Sciatic nerve (tissue), 2 donors: ENCODE measurements around the gene PPIE. TPM values are rescaled to one million over a fixed set of nuclear protein-coding genes. Genes with fewer than 3 reads are reported as not detected.
A peak's percentile ranks its signal among the peaks of the same experiment; 100 is the strongest.

Experiments
- ATAC-seq: fragments of 200-7000 bp; cut with Tn5 transposase; one replicate; pipeline ENCODE4 v1.9.1; 2020; ENCODE audit warnings: mild to moderate bottlenecking, moderate library complexity
- DNase-seq: peaks from one replicate; pipeline ENCODE4 v3.0.0-alpha.2; 2020; ENCODE audit warnings: low spot score
- intact Hi-C: fragments of 100-400 bp; cut with DNase I; formaldehyde crosslinking; loops from one replicate; pipeline ENCODE4 v1.14.2; 2022
- total RNA-seq: library from RNA; stranded (reverse); fragmentation: NEBNext Ultra II Directional; extraction: Animal tissue kit (Norgen Biotek cat#: 25700); gene quantifications from one replicate; pipeline ENCODE4 v1.2.1, GENCODE V29; 2021
- donor health status: DM: no; HTN: no; CAD: no.
- donor health status: DM: no; HTN: no; CAD: no.

The PPIE gene
- total RNA-seq, result 41.5 TPM

GRCh38 chr1:39738622-39739366 lies at the start of gene PPIE:
Gene PPIE, plus strand, starts transcription at chr1:39738882. Its CDS starts 19 bp downstream, at chr1:39738901.
- DNase-seq (peak; percentile 97), ATAC-seq (peak; percentile 99)
- intact Hi-C loops, result no loop called here

- DNase-seq, result no peak
- intact Hi-C loops, result no loop called here
- no peak for ATAC-seq
Measured at GRCh38 chr1:39689214-39689613, 49.5 kb upstream of the PPIE start.

DNA sequence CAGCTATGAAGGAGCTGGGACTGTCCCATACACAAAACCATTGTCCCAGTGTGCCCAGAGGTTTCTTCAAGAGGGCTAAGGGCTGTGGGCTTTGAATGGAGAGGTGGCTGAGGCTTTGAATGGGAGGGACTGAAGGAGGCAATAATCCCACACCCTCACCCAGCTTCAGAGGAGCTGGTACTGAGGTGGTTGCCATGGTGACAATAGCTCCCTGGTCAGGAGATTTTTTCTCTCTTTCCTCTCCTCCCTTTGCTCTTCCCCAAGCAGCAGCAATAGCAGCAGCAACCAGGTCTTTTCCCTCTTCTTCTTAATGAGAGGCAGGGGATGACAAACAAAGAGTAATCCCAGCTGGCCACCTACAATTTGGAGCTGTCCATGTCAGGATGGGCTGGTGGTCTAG lies 49.0 kb upstream of the PPIE start:
- intact Hi-C loops, result no loop called here
- DNase-seq, result no peak
- ATAC-seq, result no peak

GRCh38 chr1:39690225-39690624 lies 48.5 kb upstream of the PPIE start:
- ATAC-seq (no peak), DNase-seq (no peak)
- intact Hi-C loops, result no loop called here

DNA sequence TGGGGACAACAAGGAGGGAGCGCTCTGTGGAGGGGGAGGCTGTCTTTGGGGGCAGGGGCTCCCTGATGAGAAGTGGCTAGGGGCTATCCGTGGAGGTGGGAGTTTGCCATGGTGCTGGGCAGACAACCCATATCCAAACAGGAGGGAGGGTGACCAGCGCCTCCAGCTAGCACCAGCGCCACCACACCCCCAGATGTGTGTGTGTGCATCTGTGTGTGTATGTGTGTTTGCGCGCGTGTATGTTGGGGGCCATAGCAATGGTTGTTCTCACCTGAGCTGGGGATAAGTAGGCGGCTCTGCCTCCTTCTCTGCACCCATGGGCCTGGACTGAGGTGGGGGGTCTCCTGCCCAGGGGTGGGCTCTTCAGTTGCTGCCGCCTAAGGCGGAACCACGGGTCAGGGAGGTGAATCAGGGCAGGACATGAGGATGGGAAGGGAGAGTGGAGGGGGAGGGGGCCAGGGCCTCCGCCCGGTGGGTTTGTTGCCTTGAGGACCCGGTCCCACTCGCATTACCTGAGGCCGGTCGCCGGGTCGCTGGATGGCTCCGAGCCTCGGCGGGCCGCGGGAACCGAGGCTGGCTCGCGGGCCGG lies 47.8 kb upstream of the PPIE start:
- ATAC-seq, result no peak
- intact Hi-C loops, result no loop called here
- no peak for DNase-seq

DNA sequence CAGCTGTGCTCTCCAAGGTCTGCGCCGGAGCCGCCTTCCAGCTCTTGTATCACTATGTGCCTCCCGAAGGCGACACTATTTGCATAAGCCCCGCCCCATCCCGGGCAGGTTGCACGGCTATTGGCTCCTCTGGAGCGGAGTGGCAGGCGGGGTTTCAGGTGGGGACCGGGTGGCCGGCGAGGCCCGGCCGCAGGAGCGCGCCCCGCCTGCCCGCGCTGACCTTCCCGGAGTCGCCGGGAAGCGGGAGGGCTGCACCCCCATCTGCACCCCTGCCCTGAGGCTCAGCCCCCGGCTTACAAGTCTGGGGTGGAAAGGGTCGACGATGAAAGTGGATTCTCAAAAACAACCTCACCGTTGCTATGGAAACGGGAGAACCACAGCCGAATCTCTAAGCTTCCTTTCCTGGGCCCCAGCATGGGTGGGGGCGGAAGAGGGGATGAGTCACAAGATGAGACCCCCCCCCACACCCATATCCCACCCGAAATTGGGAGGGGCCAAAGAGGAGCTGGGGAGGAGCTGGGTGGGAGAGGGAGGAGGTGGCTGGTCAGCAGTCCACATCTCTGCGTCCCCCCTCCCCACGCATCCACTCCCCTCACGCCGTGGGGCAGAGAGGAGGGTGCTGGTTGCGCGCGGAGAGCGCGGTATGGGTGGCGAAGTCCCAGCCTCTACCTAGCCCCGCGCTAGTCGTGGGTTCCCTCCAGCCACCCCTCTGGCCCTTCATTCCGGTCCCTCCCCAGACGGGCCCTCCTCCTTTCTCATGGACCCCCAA lies 47.1 kb upstream of the PPIE start, which contains the start of gene HPCAL4:
Gene HPCAL4, minus strand, starts transcription at position 51 of the 769 bp plus-strand sequence. CDS start 6,830 bp downstream, outside the sequence.
- ATAC-seq, result peak; percentile 89
- intact Hi-C loops, result no loop called here

DNA sequence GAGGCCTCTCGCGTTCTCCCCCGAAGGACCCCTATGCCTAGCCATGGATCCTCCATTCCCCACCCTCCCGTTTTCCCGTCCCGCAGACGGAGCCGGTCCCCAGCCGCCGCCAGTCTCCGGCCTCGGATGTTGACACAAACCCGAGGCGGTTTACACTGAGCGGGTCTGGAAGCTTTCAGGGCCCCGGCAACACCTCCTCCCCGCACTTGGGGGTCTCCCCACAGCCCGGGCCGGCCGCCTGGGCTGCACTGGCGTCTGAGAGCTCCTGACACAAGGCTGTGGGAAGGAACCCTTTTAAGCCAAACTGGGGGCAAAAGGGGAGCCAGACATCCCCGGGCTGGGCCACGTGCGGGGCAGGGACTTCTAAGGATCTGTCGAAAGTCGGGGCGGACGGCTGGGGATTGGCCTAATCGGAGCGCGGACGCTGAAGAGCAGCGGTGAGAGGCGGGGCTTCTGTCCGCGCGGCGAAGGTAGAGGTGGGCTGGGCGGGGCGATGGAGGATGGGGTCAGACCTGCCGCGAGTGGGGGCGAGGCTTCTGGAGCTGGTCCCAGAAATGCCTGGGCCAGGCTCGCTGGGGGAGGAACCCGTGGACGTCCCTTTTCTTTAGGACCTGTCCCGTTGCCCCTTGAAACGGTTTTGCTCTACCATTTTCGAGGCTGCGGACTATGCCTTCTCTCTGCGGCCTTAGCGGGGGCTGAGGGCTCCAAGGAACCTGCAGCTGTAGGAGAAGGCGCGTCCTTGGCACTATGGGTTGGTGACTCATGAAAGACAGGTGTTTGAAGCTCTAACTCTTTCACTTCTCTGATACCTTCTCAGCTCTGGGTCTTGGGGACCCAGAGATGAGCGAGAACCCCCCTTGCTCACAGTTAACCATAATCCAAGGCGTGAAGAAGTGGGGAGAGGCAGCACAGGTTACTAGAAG lies 46.3 kb upstream of the PPIE start:
- peak; percentile 30 for ATAC-seq
- intact Hi-C loops, result no loop called here
- no peak for DNase-seq

More for the DNA sequence above, 47.1 kb upstream of the PPIE start, which contains the start of gene HPCAL4:
- peak; percentile 84 for DNase-seq

DNA sequence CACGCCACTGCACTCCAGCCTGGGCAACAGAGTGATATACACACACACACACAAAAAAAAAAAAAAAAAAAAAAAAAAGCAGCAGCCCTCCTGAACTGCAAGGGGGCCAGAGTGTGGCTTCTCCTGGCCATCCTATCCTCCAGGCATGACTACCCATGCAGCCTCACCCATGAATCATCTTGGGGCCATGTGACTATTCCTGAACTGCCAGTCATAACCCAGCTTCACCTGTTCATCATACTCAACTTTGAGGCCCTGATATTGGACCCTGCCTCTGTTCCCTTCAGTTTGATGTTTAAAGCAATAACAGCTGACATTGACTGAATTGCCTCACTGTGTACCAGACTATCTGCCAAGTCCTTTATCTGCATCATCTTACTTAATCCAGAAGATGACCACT lies 44.7 kb upstream of the PPIE start:
- DNase-seq (no peak), ATAC-seq (no peak)
- intact Hi-C loops, result no loop called here

- DNase-seq (no peak), ATAC-seq (no peak)
- intact Hi-C loops, result no loop called here
Measured at GRCh38 chr1:39695016-39695415, 43.7 kb upstream of the PPIE start.

DNA sequence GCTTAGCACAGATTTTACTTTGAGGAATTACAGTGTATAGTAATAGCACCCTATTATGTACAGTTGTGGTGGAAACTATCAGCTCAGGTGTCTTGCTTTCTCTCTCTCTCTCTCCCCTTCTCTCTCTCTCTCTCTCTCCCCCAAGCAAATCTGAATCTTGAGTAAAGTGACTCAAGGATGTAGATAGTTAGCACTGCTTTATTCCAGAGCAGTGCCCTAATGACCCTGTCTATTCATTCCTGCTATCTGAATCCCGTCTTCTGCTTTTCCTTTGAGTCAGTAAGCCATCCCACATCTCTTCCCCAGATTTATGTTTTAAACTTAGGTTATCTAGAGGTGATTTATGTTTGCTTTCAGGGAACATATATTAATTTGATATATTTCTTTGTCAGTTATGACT lies 42.2 kb upstream of the PPIE start:
- intact Hi-C loops, result no loop called here
- no peak for ATAC-seq
- no peak for DNase-seq

DNA sequence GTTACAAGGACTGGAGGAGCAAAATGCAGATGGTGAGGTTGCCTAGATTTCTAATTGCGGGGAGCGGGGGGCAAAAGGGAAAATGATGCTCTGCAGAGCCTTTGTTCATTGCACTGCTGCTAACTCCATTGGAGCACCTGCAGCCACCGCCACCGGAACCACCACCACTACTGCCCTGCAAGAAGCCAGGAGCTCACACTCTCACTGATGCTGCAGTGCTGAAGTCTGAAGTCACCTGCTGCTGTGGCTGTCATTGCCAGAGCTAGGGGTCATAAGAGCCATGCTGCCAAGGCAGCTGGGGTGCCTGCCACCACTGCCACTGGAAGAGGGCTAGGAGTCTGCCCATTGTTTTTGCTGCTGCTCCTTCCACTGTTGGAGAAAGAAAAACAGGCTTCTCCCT lies 40.1 kb upstream of the PPIE start:
- no peak for DNase-seq
- intact Hi-C loops, result no loop called here

GRCh38 chr1:39699419-39699818 lies 39.3 kb upstream of the PPIE start:
- no peak for ATAC-seq
- intact Hi-C loops, result no loop called here

More for the DNA sequence above, 40.1 kb upstream of the PPIE start:
- no peak for ATAC-seq

GRCh38 chr1:39700348-39700747 lies 38.3 kb upstream of the PPIE start:
- intact Hi-C loops, result loop anchor here (5.0 kb wide), 1 partner anchor 1513 kb away; no protein-coding TSS in a partner anchor
- DNase-seq, result no peak
- no peak for ATAC-seq

More at GRCh38 chr1:39699419-39699818, 39.3 kb upstream of the PPIE start:
- no peak for DNase-seq

- intact Hi-C loops, result loop anchor here (5.0 kb wide), 1 partner anchor 1514 kb away; no protein-coding TSS in a partner anchor
- ATAC-seq (peak; percentile 57), DNase-seq (no peak)
Measured at GRCh38 chr1:39701049-39701439, 37.6 kb upstream of the PPIE start.

DNA sequence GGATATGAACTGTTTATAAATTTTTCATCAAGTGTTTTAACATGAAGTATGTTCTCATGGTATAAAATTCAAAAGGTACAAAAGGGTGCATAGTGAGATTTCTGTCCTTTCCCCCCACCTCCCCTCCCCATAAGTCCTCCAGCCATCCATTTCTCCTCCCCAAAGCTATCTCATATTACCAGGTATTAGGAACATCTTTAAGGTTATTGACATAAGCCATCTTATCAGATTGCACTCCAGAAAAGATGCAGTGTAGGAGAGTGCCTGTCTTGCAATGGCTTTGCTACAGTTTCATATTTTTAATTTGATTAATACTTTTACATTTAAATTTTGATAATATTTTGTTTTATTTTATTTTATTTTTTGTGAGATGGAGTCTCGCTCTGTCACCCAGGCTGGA lies 33.9 kb upstream of the PPIE start:
- no peak for ATAC-seq
- DNase-seq, result no peak
- intact Hi-C loops, result loop anchor here (5.0 kb wide), 1 partner anchor 1517 kb away; no protein-coding TSS in a partner anchor

DNA sequence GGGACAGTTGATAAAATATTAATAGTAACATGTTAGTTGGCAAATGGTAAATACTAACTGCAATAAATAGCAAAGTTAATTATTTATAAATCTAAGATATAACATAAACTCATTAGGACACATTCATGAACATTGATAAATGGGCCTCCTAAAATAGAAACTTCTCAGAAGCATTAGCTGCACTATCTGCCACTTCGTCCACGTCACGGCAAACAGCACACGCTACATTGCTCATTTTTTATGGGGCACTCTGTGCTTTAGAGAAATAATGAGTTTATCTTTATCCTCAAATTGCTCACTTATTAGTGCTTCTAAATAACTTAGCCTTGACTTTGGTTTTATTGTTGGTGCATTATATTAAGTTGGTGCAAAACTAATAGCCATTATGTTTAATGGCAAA lies 31.2 kb upstream of the PPIE start:
- ATAC-seq (no peak), DNase-seq (no peak)
- intact Hi-C loops, result no loop called here

- ATAC-seq, result no peak
- intact Hi-C loops, result no loop called here
- DNase-seq, result no peak
Measured at GRCh38 chr1:39711104-39711965, 27.3 kb upstream of the PPIE start.

- intact Hi-C loops, result no loop called here
- no peak for DNase-seq
- no peak for ATAC-seq
Measured at GRCh38 chr1:39711966-39712340, 26.7 kb upstream of the PPIE start.
